HepG2 (cell line): ENCODE data around the gene XIAP. TPM values are rescaled to one million over a fixed set of nuclear protein-coding genes. Genes with fewer than 3 reads are reported as not detected.

ENCODE experiments used
- FOSL2 ChIP-seq: sonication (generic); formaldehyde crosslinking; IDR thresholded peaks from 2 replicates; pipeline ENCODE4 v1.4.0; 2020; ENCODE audit warnings: missing genetic modification reagents
- GPBP1L1 ChIP-seq: sonication (generic); formaldehyde crosslinking; IDR thresholded peaks from 2 replicates; pipeline ENCODE4 v1.5.0; 2020; ENCODE audit warnings: mild to moderate bottlenecking, missing genetic modification reagents
- LCORL ChIP-seq, 2 experiments: fragments of 450-650 bp in 1 of 2; sonication (generic) in 1 of 2; formaldehyde crosslinking in 1 of 2; IDR thresholded peaks; 2 replicates each; pipeline versions ENCODE4 v1.5.0 to v1.6.1; 2017 to 2020; ENCODE audit warnings: antibody characterized with exemption in 1 of 2, missing genetic modification reagents in 1 of 2
- PPARG ChIP-seq: conservative IDR thresholded peaks from 2 replicates; pipeline ENCODE4 v1.6.1; 2016; ENCODE audit warnings: missing biosample characterization, missing genetic modification reagents
- REL ChIP-seq: sonication (generic); formaldehyde crosslinking; conservative IDR thresholded peaks from 2 replicates; pipeline ENCODE4 v1.8.0; 2022; ENCODE audit warnings: mild to moderate bottlenecking, missing genetic modification reagents, moderate library complexity
- ZNF263 ChIP-seq: sonication (generic); formaldehyde crosslinking; IDR thresholded peaks from 2 replicates; pipeline ENCODE4 v1.4.0; 2020; ENCODE audit warnings: missing genetic modification reagents
- ZNF552 ChIP-seq: sonication (generic); formaldehyde crosslinking; IDR thresholded peaks from 2 replicates; pipeline ENCODE4 v1.9.0; 2022; ENCODE audit warnings: missing genetic modification reagents, mild to moderate bottlenecking, borderline replicate concordance
- ZNF597 ChIP-seq: sonication (generic); formaldehyde crosslinking; IDR thresholded peaks from 2 replicates; pipeline ENCODE4 v1.5.0; 2020; ENCODE audit warnings: missing genetic modification reagents
- ZNF703 ChIP-seq: sonication (generic); formaldehyde crosslinking; IDR thresholded peaks from 2 replicates; pipeline ENCODE4 v1.5.1; 2020; ENCODE audit warnings: missing genetic modification reagents, mild to moderate bottlenecking, moderate library complexity, borderline replicate concordance
- polyA plus RNA-seq, 8 experiments: library from polyadenylated mRNA; depleted of rRNA in 3 of 8; stranded (reverse) in 7 of 8; unstranded in 1 of 8; fragments of >200 nt; fragmentation: Illumina TruSeq in 4 of 8; extraction: Trizol in 4 of 8; gene quantifications; 2 replicates each; pipeline versions ENCODE4 v1.2.1 to v1.2.3, GENCODE V29; 2011 to 2016; ENCODE audit warnings: low read depth in 4 of 8, missing spikeins in 1 of 8, mixed read lengths in 1 of 8; ENCODE audit not compliant: insufficient read depth in 1 of 8
- total RNA-seq, 5 experiments: library from RNA; depleted of rRNA; stranded (reverse); fragments of >200 nt; fragmentation: Illumina TruSeq; extraction: Trizol; gene quantifications; 2 replicates each; pipeline ENCODE4 v1.2.3, GENCODE V29; 2016; ENCODE audit warnings: low read depth in 1 of 5
- TF ChIP-seq, protein P1 (sequence below): sonication (generic); formaldehyde crosslinking; conservative IDR thresholded peaks from 2 replicates; pipeline ENCODE4 v1.8.0; 2022; ENCODE audit warnings: low read depth, missing genetic modification reagents
- TF ChIP-seq, protein P2 (sequence below): sonication (generic); formaldehyde crosslinking; IDR thresholded peaks from 2 replicates; pipeline ENCODE4 v1.9.0; 2022; ENCODE audit warnings: missing genetic modification reagents, mild to moderate bottlenecking, borderline replicate concordance
- TF ChIP-seq, protein P3 (sequence below): sonication (generic); formaldehyde crosslinking; IDR thresholded peaks from 2 replicates; pipeline ENCODE4 v1.4.0; 2020; ENCODE audit warnings: missing genetic modification reagents, mild to moderate bottlenecking, borderline replicate concordance
- TF ChIP-seq, protein P4 (sequence below): sonication (generic); IDR thresholded peaks from 2 replicates; pipeline ENCODE4 v1.6.1; 2016; ENCODE audit warnings: low read depth, borderline replicate concordance
- TF ChIP-seq, protein P5 (sequence below): sonication (generic); formaldehyde crosslinking; IDR thresholded peaks from 2 replicates; pipeline ENCODE4 v1.4.0; 2020; ENCODE audit warnings: missing genetic modification reagents

XIAP gene
- total and polyA plus RNA-seq, 2 of the 13 experiments (the other 11 are each of a cell fraction or from before 2014, with no cell fraction given), result 12.9 to 29.5 TPM

DNA sequence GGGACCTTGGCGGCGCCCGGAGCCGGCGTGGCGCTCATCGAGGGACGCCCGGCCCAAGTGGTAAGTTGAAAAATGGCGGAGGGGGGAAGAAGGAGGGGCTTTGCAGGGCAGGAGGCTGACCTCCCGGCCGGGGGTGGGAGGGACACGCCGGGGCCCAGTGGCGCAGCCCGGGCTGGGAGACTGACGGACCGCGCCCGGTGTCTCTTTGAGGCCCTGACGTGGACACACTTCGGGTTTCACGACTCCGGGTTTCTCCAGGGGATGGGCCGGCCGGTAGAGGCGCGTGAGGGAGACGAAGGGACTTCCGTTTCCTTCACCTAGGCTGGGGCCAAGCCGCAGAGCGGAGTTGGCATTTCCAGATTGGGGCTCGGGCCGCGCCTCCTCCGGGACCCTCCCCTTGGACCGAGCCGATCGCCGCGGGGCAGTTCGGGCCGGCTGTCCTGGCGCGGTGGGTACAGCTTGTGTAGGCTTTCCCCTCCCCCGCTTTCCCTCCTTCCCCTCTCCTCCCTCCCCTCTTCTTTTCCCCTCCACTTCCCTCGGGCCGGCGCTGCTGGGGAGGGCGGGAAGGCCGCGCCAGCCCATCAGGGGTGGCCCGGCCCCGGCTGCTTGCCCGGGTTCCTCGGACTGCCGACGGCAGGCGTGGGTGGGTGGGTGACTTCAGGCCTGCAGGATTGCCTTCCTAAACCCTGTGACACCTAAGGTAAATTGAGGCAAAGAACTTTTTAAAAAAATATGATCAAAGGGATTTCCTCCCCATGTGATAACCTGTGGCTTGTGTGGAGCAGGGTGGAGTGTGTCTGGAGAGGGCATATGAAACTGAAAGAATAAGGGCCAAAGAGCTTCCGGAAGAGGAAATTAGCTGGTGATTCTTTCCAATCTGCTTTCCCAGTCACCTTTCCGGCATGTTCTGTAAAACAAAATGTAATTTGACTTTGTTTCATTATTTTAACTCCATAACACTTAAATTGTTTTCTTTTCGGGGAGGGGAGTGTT is at the start of gene XIAP (continued):
- TF ChIP-seq, protein P1, sequence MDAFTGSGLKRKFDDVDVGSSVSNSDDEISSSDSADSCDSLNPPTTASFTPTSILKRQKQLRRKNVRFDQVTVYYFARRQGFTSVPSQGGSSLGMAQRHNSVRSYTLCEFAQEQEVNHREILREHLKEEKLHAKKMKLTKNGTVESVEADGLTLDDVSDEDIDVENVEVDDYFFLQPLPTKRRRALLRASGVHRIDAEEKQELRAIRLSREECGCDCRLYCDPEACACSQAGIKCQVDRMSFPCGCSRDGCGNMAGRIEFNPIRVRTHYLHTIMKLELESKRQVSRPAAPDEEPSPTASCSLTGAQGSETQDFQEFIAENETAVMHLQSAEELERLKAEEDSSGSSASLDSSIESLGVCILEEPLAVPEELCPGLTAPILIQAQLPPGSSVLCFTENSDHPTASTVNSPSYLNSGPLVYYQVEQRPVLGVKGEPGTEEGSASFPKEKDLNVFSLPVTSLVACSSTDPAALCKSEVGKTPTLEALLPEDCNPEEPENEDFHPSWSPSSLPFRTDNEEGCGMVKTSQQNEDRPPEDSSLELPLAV (CRISPR knock-in tag), result no peak
- TF ChIP-seq FOSL2 (CRISPR knock-in tag) (no peak), ZNF597 (CRISPR knock-in tag) (no peak), REL (CRISPR knock-in tag) (no peak), ZNF703 (CRISPR knock-in tag) (no peak), ZNF263 (CRISPR knock-in tag) (no peak), PPARG (CRISPR knock-in tag) (no peak), LCORL (IDR thresholded peaks at IDR 0.05) (no peak), LCORL (CRISPR knock-in tag; IDR thresholded peaks at IDR 0.05) (peak; percentile 25; the same call in 1 of the 2 replicates), ZNF552 (CRISPR knock-in tag) (no peak), GPBP1L1 (no peak)
- TF ChIP-seq, protein P2, sequence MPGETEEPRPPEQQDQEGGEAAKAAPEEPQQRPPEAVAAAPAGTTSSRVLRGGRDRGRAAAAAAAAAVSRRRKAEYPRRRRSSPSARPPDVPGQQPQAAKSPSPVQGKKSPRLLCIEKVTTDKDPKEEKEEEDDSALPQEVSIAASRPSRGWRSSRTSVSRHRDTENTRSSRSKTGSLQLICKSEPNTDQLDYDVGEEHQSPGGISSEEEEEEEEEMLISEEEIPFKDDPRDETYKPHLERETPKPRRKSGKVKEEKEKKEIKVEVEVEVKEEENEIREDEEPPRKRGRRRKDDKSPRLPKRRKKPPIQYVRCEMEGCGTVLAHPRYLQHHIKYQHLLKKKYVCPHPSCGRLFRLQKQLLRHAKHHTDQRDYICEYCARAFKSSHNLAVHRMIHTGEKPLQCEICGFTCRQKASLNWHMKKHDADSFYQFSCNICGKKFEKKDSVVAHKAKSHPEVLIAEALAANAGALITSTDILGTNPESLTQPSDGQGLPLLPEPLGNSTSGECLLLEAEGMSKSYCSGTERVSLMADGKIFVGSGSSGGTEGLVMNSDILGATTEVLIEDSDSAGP (CRISPR knock-in tag), result peak; percentile 44; the same call in 1 of the 2 replicates
- TF ChIP-seq, protein P3, sequence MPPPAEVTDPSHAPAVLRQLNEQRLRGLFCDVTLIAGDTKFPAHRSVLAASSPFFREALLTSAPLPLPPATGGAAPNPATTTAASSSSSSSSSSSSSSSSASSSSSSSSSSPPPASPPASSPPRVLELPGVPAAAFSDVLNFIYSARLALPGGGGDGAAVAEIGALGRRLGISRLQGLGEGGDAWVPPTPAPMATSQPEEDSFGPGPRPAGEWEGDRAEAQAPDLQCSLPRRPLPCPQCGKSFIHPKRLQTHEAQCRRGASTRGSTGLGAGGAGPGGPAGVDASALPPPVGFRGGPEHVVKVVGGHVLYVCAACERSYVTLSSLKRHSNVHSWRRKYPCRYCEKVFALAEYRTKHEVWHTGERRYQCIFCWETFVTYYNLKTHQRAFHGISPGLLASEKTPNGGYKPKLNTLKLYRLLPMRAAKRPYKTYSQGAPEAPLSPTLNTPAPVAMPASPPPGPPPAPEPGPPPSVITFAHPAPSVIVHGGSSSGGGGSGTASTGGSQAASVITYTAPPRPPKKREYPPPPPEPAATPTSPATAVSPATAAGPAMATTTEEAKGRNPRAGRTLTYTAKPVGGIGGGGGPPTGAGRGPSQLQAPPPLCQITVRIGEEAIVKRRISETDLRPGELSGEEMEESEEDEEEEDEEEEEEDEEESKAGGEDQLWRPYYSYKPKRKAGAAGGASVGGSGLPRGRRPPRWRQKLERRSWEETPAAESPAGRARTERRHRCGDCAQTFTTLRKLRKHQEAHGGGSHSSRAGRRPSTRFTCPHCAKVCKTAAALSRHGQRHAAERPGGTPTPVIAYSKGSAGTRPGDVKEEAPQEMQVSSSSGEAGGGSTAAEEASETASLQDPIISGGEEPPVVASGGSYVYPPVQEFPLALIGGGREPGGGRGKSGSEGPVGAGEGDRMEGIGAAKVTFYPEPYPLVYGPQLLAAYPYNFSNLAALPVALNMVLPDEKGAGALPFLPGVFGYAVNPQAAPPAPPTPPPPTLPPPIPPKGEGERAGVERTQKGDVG (CRISPR knock-in tag), result no peak
- TF ChIP-seq, protein P4, sequence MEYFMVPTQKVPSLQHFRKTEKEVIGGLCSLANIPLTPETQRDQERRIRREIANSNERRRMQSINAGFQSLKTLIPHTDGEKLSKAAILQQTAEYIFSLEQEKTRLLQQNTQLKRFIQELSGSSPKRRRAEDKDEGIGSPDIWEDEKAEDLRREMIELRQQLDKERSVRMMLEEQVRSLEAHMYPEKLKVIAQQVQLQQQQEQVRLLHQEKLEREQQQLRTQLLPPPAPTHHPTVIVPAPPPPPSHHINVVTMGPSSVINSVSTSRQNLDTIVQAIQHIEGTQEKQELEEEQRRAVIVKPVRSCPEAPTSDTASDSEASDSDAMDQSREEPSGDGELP, result peak; percentile 15; the same call in 1 of the 2 replicates
- TF ChIP-seq, protein P5, sequence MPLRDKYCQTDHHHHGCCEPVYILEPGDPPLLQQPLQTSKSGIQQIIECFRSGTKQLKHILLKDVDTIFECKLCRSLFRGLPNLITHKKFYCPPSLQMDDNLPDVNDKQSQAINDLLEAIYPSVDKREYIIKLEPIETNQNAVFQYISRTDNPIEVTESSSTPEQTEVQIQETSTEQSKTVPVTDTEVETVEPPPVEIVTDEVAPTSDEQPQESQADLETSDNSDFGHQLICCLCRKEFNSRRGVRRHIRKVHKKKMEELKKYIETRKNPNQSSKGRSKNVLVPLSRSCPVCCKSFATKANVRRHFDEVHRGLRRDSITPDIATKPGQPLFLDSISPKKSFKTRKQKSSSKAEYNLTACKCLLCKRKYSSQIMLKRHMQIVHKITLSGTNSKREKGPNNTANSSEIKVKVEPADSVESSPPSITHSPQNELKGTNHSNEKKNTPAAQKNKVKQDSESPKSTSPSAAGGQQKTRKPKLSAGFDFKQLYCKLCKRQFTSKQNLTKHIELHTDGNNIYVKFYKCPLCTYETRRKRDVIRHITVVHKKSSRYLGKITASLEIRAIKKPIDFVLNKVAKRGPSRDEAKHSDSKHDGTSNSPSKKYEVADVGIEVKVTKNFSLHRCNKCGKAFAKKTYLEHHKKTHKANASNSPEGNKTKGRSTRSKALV (CRISPR knock-in tag), result no peak
